KBM-7 (cell line): ENCODE data around the gene SLC25A27.

Experiments used
- DNase-seq: peaks from one replicate; pipeline ENCODE4 v3.0.0-alpha.2; 2015
- in situ Hi-C: fragments of 300-500 bp; cut with MboI; formaldehyde crosslinking; loops from 2 replicates; pipeline ENCODE4 v1.14.3; 2020; ENCODE audit warnings: low sequenced_read_pairs, low pct_unique_long_range_greater_than_20kb, mixed read lengths

The SLC25A27 gene

GRCh38 chr6:46690911-46691451, 38.2 kb downstream of the SLC25A27 start:
- DNase-seq, result no peak
- in situ Hi-C loops, result no loop called here

- DNase-seq, result no peak
- in situ Hi-C loops, result no loop called here
Observed at GRCh38 chr6:46699970-46700369, 47.2 kb downstream of the SLC25A27 start.

DNA sequence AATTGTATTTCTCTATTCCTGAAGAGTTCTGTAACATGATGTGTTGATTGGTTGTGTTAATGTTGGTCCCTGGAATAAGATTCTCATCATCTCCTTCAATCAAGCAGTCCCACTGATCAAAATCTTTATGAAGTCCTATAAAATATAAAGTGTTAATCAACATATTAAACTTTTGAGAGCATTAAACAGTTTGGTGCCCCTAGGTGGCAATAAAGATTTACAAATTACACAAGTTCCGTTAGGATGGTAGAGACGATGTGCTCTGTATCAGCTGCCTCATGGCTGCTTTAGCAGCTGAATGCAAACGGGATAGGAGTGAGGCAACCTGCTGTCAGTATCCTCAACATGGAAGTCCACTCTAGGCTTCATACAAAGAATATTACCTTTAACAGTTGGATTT, 51.8 kb downstream of the SLC25A27 start:
- in situ Hi-C loops, result no loop called here
- peak; percentile 32 for DNase-seq

DNA sequence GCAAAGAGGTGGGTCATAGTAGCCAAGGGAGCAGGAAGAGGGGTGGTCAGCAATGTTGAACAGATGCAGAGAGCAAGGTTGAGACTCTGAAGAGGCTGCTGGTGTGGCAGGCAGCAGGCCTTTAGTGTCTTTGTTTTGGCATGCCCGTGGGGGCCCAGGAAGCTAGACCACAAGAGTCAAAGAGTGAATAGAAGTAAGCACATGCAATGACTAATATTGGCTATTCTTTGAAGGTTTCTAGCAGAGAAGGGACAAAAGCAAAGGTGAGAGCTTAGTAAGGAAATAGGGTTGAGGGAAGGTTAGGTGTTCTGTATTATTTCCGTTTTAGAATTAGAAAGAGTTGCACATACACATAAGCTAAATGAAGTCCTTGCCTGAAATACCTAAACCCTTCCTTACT, 53.7 kb downstream of the SLC25A27 start:
- DNase-seq, result no peak
- in situ Hi-C loops, result no loop called here

DNA sequence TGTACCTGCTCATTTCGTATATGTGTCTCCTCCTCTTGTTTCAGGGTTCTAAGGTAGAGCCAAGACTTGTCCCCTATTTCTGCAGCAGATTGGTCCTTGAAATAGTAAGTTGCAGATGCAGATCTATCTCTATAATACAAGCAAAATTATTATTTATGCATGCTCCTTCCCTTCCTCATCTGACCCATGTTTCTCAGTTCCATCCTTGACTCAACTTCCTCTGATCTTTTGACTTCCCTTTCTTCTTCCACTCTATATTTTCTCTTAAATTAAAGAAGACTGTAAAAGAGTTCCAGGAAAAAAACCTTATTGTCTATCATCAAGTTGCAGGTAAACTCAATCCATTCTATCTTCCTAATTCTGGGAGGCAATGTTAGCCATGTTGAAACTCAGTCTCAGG, 58.7 kb downstream of the SLC25A27 start:
- DNase-seq, result no peak
- in situ Hi-C loops, result no loop called here

DNA sequence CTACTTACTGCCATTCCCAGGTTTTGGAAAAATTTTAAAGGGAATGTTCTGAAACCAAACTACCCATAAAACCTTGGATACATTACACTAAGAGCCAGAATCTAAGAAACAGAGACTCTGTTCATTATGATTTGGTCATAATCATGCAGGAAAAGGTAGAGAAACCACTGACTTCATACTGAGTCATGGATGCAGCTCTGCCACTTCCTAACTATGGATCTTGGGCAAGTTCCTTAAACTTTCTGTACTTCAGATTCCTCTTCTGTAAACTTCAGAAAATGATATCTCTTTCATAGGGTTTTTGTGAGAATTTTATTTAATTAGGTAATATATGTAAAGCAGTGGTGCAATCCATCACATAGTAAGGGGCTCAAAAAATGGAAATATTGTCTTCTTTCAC, 62.4 kb downstream of the SLC25A27 start:
- no peak for DNase-seq
- in situ Hi-C loops, result no loop called here

GRCh38 chr6:46719099-46719498, 66.3 kb downstream of the SLC25A27 start:
- DNase-seq, result no peak
- in situ Hi-C loops, result no loop called here

GRCh38 chr6:46720401-46720800, 67.6 kb downstream of the SLC25A27 start:
- in situ Hi-C loops, result no loop called here
- DNase-seq, result no peak
